GM12874 (cell line): ENCODE results near the gene RALGAPA2.

Experiments
- CTCF ChIP-seq: IDR thresholded peaks from 2 replicates; pipeline ENCODE4 v1.5.1; 2011; ENCODE audit warnings: low read depth, mild to moderate bottlenecking, control low read depth, low read length, moderate library complexity; ENCODE audit not compliant: insufficient read depth

RALGAPA2 gene

DNA sequence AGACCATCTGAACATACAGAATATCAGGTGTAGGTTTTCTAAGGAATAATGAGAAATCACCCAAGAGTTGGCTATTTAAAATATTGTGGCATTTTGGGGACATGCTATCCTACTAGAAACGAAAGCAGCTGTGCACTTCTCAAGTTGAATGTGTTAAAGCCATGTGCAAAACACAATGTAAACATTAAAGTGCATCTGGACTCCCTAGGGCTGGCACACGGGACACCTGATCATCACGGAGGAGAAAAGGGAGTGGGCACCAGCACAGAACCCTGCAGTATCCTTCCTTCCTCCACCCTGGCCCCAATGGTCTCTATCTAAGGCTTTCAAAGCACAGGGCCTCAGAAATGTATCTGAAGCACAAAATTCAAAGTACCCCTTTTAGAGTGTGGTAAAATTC is 250.3 kb downstream of the RALGAPA2 start:
- no peak for TF ChIP-seq CTCF

GRCh38 chr20:20461551-20461950 is 250.9 kb downstream of the RALGAPA2 start:
- no peak for TF ChIP-seq CTCF

DNA sequence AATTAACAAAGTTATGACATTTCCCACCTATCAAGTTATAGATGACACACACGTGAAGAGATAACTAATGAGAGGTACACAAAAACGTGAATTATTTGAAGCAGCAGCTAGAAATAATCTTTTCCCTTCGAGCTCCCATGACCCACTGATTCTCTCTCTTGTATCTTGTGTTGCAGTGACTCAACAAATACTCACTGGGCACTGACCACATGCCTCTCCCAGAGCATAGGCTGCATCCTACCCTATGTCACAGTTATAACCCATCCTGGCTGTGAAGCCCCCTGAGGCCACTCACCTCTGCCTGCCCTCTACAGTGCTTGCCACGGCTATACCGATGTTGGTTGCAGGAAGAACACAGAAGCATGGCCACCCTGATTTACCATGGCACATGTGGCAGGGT is 252.7 kb downstream of the RALGAPA2 start:
- TF ChIP-seq CTCF: no peak

DNA sequence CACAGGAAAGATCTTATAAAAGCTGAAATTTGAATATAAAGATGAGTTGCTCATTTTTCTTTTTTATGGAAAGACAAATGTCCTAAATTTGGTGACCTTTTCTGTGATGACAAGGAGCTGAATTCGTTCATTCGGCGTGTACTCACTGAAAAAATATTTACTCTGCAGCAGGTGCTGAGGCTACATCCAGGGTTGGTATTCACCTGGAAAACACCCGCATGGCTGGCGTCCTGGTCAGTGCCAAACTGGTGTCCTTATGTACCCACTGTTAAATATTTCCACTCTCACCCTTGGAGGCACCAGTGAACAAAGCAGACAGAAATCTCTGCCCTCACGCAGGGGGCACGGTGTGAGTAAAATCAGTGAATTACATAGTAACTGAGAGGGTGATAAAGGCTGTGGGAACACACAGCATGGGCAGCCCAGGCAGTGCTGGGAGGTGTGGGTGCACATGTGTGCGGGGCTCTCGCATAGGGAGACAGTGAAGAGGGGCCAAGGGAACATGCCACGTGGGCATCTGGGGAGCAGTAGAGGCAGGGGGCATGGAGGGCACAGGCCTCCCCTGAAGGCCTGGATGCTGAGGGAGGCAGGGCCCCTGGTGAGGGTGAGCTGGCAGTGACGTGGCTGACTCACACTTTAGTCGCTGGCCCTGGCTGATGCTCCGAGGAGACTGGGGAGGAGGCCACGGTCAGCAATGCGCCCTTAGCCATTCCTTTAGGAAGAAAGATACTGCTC is 254.9 kb downstream of the RALGAPA2 start:
- no peak for TF ChIP-seq CTCF

- TF ChIP-seq CTCF: no peak
Measured at GRCh38 chr20:20456741-20457140, 255.7 kb downstream of the RALGAPA2 start.

- no peak for TF ChIP-seq CTCF
Measured at GRCh38 chr20:20455926-20456325, 256.5 kb downstream of the RALGAPA2 start.

- TF ChIP-seq CTCF: no peak
Measured at GRCh38 chr20:20454850-20455627, 257.4 kb downstream of the RALGAPA2 start.
